Endothelial cell (in vitro differentiated cells): Measurements from ENCODE around the gene UNCX. TPM values are rescaled to one million over a fixed set of nuclear protein-coding genes. Genes with fewer than 3 reads are reported as not detected.

Experiments used
- DNase-seq: peaks from one replicate; pipeline ENCODE4 v3.0.0; 2021; ENCODE audit warnings: low spot score
- H3K27ac Mint-ChIP-seq: one replicate; pipeline ENCODE4 v1.8.0; 2021; ENCODE audit warnings: mixed read lengths, inconsistent platforms; ENCODE audit not compliant: unreplicated experiment
- H3K27me3 Mint-ChIP-seq: one replicate; pipeline ENCODE4 v1.8.0; 2021; ENCODE audit warnings: mild to moderate bottlenecking, moderate library complexity, mixed read lengths, inconsistent platforms; ENCODE audit not compliant: unreplicated experiment
- H3K36me3 Mint-ChIP-seq: one replicate; pipeline ENCODE4 v1.8.0; 2021; ENCODE audit warnings: mild to moderate bottlenecking, low read depth, mixed read lengths, inconsistent platforms; ENCODE audit not compliant: unreplicated experiment
- H3K4me1 Mint-ChIP-seq: one replicate; pipeline ENCODE4 v1.8.0; 2021; ENCODE audit warnings: mild to moderate bottlenecking, mixed read lengths, inconsistent platforms; ENCODE audit not compliant: unreplicated experiment
- H3K4me3 Mint-ChIP-seq: one replicate; pipeline ENCODE4 v1.8.0; 2021; ENCODE audit warnings: mild to moderate bottlenecking, mixed read lengths, inconsistent platforms; ENCODE audit not compliant: unreplicated experiment
- H3K9me3 Mint-ChIP-seq: one replicate; pipeline ENCODE4 v1.8.0; 2021; ENCODE audit warnings: mixed read lengths, inconsistent platforms; ENCODE audit not compliant: unreplicated experiment
- total RNA-seq: library from RNA; stranded (reverse); fragmentation: NEBNext Ultra II Directional; extraction: Animal tissue kit (Norgen Biotek cat#: 25700); gene quantifications from one replicate; pipeline ENCODE4 v1.2.1, GENCODE V29; 2021; ENCODE audit not compliant: unreplicated experiment
- TF ChIP-seq, protein P1 (sequence below): fragments of 200-600 bp; sonication (generic); IDR thresholded peaks from one replicate; pipeline ENCODE4 v1.5.0; 2021; ENCODE audit warnings: antibody characterized with exemption; ENCODE audit not compliant: unreplicated experiment

UNCX gene
- total RNA-seq, 1 donor from 2014 or later, result not detected

GRCh38 chr7:1226186-1226901, 6.3 kb upstream of the UNCX start:
- TF ChIP-seq, protein P1, sequence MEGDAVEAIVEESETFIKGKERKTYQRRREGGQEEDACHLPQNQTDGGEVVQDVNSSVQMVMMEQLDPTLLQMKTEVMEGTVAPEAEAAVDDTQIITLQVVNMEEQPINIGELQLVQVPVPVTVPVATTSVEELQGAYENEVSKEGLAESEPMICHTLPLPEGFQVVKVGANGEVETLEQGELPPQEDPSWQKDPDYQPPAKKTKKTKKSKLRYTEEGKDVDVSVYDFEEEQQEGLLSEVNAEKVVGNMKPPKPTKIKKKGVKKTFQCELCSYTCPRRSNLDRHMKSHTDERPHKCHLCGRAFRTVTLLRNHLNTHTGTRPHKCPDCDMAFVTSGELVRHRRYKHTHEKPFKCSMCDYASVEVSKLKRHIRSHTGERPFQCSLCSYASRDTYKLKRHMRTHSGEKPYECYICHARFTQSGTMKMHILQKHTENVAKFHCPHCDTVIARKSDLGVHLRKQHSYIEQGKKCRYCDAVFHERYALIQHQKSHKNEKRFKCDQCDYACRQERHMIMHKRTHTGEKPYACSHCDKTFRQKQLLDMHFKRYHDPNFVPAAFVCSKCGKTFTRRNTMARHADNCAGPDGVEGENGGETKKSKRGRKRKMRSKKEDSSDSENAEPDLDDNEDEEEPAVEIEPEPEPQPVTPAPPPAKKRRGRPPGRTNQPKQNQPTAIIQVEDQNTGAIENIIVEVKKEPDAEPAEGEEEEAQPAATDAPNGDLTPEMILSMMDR, result no peak
- Mint-ChIP-seq H3K9me3 (no peaks in the 10 kb centered on the region), H3K36me3 (no peaks in the 10 kb centered on the region), H3K27me3 (peaks cover 26% of the 10 kb centered on the region), H3K4me3 (no peak overlapping the region), H3K4me1 (peaks cover 26% of the 10 kb centered on the region), H3K27ac (no peak overlapping the region)
- DNase-seq, result no peak

- Mint-ChIP-seq H3K4me1 (peaks cover 29% of the 10 kb centered on the region), H3K36me3 (no peaks in the 10 kb centered on the region), H3K4me3 (no peak overlapping the region), H3K9me3 (no peaks in the 10 kb centered on the region), H3K27ac (no peak overlapping the region), H3K27me3 (peaks cover 29% of the 10 kb centered on the region)
- no peak for DNase-seq
- TF ChIP-seq, protein P1, result no peak
These were observed 5.4 kb upstream of the UNCX start for GRCh38 chr7:1227071-1227804.

- H3K4me3 Mint-ChIP-seq, result peak overlapping the region; percentile 31
- H3K4me1 Mint-ChIP-seq, result peaks cover 29% of the 10 kb centered on the region
- H3K27me3 Mint-ChIP-seq, result peaks cover 28% of the 10 kb centered on the region
- no peaks in the 10 kb centered on the region for H3K9me3 Mint-ChIP-seq
- H3K27ac Mint-ChIP-seq, result peak overlapping the region; percentile 42
- no peak for DNase-seq
- no peaks in the 10 kb centered on the region for H3K36me3 Mint-ChIP-seq
- TF ChIP-seq, protein P1, result no peak
These were observed 4.7 kb upstream of the UNCX start for GRCh38 chr7:1227814-1228544.

DNA sequence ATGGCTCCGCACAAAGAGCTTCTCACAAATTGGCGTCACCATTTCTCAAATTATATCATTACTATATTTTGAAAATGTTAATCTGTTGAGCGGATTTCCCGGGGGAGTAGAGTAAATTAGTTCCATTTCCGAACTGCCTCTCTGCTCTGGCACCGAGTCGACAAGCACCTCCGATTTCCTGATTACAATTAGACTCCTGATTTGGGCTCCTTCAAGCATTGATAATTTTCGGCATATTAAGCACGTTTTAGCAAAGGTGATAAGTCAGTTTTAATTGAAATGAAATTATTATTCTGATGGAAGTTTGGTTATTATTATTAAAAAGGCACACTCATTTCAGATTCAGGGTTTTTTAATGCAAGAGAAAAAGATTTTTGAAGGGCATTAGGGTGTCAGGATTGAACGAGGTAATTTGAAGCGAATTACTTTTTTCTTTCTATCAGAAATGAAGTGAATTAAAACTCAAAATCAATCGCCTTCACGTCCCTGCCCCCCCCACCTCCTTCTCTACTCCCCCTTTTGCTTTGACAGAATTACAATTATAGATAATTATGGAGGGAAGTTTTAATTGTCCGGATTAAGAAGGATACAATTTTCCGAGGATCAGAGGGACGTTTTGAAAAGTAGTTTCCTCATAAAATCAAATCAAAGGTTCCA, 4.0 kb upstream of the UNCX start:
- peaks cover 29% of the 10 kb centered on the region for H3K4me1 Mint-ChIP-seq
- H3K27ac Mint-ChIP-seq, result peak overlapping the region; percentile 42
- DNase-seq, result no peak
- TF ChIP-seq, protein P1, result no peak
- no peaks in the 10 kb centered on the region for H3K36me3 Mint-ChIP-seq
- no peaks in the 10 kb centered on the region for H3K9me3 Mint-ChIP-seq
- H3K27me3 Mint-ChIP-seq, result peaks cover 28% of the 10 kb centered on the region
- no peak overlapping the region for H3K4me3 Mint-ChIP-seq
